Hindlimb muscle (tissue), 1 donor: ENCODE results near the gene CCDC177. TPM values are rescaled to one million over a fixed set of nuclear protein-coding genes. Genes with fewer than 3 reads are reported as not detected.

Experiments
- DNase-seq: peaks from one replicate; pipeline ENCODE4 v3.0.0-alpha.2; 2013
- polyA plus RNA-seq: library from polyadenylated mRNA; unstranded; fragments of 120-200 nt; gene quantifications from one replicate; pipeline ENCODE4 v1.2.1, GENCODE V29; 2013; ENCODE audit not compliant: insufficient read length

Gene CCDC177
- not detected for polyA plus RNA-seq

GRCh38 chr14:69574263-69574953 lies at the start of gene CCDC177:
CCDC177 (minus strand) TSS chr14:69574871; CDS start chr14:69573622, 1,249 bp downstream.
- DNase-seq = no peak

DNA sequence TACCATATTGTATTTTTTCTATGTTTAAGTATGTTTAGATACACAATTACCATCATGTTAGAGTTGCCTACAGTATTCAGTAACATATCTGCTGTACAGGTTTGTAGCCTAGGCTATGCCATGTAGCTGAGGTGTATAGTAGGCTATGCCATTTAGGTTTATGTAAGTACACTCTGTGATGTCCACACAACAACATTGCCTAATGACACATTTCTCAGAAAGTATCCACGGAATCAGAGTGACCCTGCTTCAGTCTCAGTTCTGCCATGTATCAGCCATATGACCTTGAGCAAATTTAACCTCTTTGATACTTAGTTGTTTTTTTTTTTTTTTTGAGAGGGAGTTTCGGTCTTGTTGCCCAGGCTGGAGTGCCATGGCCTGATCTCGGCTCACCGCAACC lies 49.5 kb upstream of the CCDC177 start:
- DNase-seq = no peak

DNA sequence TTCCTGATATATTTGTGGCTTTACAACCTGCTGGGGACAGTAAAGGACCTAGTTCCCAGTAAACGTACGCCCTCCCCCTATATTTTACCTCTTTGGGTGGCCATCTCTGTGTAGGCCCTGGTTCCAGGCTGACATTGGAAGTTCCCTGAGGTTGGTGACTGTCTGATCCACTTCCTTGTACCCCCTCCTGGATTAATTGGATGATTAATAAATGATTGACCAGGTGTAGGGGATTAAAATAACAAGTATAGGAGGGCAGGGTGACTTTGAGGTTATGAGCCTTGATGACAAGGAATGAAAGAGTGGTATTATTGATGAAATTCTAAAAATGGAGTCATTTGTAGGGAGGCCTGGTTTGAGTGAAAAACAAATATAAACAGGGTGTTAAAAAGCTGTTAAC lies 46.3 kb upstream of the CCDC177 start:
- DNase-seq = no peak

DNA sequence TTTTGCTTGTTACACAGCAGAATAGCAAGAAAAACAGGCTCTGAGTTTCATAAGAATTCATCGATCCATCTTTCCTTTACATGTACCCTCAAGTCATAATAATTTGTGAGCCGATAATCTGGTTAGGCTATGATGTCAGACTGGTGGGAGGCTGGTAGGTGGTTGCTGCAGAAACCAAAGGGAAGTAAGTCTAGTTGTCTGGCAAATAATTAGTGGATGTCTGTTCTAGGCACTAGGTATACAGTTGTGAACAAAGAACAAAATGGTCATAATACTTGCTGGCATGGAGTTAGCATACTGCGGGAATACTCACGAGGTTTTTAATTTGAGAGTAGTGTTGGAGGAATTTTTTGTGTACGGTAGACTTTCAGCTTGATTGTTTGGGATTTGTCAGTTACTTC lies 45.5 kb upstream of the CCDC177 start:
- DNase-seq = no peak

DNA sequence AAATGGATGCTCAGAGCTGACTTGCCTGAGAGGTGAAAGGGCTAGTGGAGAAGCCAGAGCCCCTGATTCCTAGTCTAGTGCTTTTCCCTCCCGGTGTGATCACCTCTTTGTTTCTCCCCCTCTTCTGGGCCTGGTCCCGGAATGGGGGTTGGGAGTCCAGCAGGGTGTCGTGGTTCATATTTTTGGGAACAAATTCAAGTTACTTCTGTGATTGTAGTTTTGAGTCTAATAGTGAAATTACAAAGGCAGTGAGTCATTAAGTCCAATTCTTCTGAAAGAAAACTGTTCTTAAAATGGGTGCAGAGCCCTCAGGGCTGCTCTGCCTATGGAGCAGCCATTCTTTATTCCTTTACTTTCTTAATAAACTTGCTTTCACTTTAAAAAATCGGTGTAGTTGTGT lies 44.3 kb upstream of the CCDC177 start:
- no peak for DNase-seq

- DNase-seq = no peak
Measured at GRCh38 chr14:69617796-69618195, 43.1 kb upstream of the CCDC177 start.

GRCh38 chr14:69616408-69616773 lies 41.7 kb upstream of the CCDC177 start:
- DNase-seq = no peak

DNA sequence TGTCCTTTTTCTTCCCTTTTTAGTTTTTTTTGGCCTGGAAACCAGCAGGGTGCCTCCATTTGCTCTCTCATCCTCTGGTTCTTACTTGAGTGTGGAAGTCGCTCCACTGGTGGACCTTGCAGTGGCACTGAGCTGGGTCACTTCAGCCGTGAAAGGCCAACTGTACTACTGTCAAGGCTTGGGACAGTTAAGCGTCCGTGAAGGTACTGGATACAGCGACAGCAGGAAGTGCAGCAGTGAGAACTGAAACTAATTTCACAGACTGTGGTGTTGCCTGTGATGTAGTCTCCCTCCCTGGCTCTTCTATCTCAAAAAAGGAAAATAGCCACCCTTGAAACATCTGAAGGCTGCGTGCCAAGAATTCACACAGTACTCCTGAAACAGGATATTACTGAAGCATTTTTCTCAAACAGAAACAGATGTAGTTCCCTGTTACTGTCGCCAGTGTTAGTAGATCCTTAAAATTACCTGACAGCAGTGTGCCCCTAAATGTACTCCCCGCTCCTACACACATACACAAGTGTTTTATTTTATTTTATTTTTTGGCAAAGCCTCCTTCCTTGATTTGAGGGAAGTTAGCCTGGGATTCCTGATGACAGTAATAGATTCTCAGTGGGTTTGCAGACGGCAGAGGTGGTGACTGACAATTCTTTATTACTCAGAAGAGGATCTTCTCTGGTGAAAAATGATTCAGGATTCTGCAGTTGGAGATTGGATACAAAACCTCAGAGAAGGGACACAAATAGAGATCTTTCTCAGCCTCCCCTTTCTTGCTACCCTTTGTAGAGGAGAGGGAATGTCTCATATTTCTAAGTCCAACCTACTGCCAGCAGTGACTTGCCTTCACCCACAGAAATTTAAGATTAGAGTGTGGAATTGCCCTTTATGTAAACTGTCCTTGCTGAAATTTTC lies 41.1 kb upstream of the CCDC177 start:
- DNase-seq = peak; percentile 63

- DNase-seq = no peak
Measured at GRCh38 chr14:69615121-69615495, 40.4 kb upstream of the CCDC177 start.

GRCh38 chr14:69614592-69614991 lies 39.9 kb upstream of the CCDC177 start:
- peak; percentile 24 for DNase-seq

DNA sequence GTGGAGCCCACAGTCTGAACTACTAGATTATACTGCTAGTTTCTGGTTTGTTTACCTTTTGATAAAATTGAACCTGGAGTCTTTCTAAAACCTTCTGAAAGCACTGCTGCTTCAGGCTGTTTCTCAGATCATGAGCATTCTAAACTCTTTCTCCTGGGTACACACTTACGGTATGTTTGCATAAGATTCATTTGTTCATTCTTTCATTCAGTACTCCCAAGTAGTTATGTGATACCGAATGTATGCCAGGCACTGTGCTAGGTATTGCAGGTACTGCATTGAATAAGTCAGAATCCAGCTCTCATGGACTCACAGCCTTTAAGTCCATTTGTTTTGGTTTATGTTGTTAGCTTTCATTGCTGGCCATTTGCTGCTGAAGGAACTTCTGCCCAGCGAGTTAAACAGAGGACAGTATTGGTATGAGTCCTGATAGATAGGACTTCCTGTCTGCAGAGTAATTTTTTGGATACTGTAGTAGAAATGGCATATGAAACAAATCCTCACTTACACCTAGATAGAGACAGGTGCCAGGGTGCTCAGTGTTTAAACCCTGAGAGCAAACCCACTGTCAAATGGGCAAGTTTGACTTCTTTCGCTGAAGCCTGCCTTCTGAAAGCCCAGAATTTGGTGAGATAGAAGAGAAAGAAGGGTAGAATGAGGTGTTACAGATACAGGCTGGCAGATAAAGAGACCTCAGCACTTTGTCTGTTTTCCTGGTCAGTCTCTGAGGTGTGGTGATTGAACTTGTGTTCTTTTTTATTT lies 38.8 kb upstream of the CCDC177 start:
- no peak for DNase-seq

GRCh38 chr14:69612783-69613130 lies 38.1 kb upstream of the CCDC177 start:
- no peak for DNase-seq

DNA sequence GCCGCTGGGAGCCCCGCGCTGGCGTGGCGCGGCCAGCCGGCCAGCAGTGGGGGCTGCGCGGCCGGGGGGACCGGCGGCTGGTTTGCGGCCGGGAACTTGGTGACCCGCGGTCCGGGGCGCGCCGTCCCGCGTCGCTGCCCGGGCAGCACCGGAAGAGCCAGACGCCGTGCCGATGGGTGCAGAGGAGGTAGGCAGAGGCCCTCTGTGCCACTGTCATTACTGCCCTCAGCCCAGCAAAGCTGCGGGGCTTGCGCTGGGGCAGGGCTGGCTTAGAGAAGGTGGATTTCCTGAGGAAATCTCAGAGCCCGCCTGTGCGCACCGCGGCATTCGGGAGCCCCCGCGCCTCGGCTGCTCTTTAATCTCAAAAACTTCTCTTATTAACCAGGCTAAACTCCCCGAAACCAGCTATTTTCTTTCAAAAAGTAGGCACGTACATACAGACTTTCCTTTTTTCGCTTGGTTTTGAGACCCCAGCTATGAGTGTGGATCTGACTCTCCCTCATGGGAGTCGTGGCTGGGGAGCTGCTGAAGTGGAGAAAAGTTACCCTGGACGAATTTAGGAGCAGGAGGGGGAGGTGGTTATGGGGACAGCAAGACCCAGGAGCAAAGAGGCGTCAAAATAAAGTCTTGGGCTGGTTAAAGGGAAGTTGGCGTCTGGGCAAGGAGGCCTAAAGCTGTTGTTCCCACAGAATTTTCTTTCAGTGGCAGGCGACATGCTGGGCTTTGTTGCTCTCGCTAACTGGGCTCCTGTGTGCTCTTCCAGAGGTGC lies 37.5 kb upstream of the CCDC177 start:
- peak; percentile 42 for DNase-seq

DNA sequence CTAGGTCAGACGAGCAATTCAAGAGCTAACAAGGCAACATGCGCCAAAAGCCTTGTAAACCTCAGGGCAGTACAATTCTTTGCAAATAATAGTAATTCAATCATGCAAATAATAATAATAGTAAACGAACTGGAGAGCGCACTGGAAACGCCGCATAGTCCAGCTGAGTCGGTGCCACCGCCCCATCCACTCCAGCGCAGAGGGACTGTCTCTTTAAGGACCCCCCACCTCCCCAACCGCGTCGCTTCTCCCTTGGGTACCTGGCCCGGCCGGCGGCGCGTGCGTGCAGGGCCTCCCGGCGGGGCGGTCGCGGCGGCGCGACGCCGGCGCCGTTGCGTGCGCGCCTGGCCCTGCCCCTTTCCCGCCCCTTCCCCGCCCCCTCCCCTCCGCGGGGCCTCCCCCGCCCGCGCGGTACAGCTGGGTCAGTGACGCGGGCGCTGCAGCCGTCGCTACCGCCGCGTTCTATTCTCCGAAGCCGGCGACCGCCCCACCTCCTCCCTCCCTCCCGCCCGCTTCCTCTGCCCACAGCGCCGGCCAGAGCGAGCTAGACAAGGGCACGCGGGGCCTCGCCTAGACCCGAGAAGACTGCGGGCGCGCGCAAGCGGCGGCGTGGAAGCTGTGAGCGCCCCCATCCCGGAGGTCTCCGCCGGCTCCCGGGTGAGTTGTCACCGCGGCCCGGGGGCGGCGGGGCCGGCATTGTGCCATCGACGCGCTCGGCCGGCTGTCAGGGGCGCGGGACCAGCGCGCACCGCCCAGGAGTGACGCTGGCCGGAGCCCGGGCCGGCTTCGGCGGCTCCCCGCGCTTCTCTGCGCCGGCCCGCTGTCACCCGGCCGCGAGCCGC lies 36.7 kb upstream of the CCDC177 start, which contains the start of gene SUSD6:
SUSD6 (plus strand) TSS at position 425 of the 842 bp plus-strand sequence. CDS start 46,997 bp downstream, outside the sequence.
- DNase-seq = peak; percentile 93

GRCh38 chr14:69610874-69611171 lies 36.2 kb upstream of the CCDC177 start:
- no peak for DNase-seq

- DNase-seq = no peak
Measured at GRCh38 chr14:69610020-69610873, 35.6 kb upstream of the CCDC177 start.

GRCh38 chr14:69606258-69607184 lies 31.9 kb upstream of the CCDC177 start:
- DNase-seq = no peak

DNA sequence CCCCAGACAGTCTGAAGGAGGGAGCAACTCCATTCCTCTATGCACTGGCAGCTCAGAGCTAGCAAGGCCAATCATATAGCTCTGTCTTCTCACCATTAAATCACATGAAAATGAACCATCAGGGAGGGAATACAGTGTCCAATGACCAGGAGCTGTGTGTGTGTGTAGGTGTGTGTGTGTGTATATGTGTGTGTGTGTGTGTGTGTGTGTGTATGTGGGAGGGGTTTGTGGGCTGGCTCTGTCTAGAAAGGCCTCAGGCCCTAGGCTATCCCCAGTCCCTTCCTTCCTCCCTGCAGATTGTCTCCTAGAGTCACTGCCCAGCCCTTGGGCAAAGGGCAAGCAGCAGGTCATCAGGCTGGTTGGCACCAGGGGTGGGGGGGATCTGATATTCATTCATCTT lies 31.1 kb upstream of the CCDC177 start:
- no peak for DNase-seq

- DNase-seq = no peak
Measured at GRCh38 chr14:69600304-69600891, 25.7 kb upstream of the CCDC177 start.
